IMR-90 (cell line): Measurements from ENCODE around the gene CLUH. TPM values are rescaled to one million over a fixed set of nuclear protein-coding genes. Genes with fewer than 3 reads are reported as not detected.
A peak's percentile ranks its signal among the peaks of the same experiment; 100 is the strongest.

Experiments used
- ATAC-seq: fragments of 200-7000 bp; cut with Tn5 transposase; 2 replicates; pipeline ENCODE4 v1.9.1; 2020; ENCODE audit warnings: low read depth, mild to moderate bottlenecking, moderate library complexity
- BruUV-seq: library from RNA; stranded (reverse); fragments of 400-500 nt; replicated peaks from 2 replicates; lab custom pipeline; 2021; lab: Mats Ljungman, UMichigan
- CTCF ChIA-PET: fragments of 300-600 bp; formaldehyde crosslinking; extraction: SDS; loops from one replicate; lab custom pipeline; 2021; ENCODE audit warnings: antibody characterized with exemption; lab: Yijun Ruan, JAX
- POLR2A ChIA-PET: fragments of 300-600 bp; sonication (Branson Sonifier 250); formaldehyde crosslinking; loops from one replicate; lab custom pipeline; 2022; ENCODE audit warnings: antibody characterized with exemption; ENCODE audit not compliant: unreplicated experiment; lab: Charles Lee
- DNase-seq: peaks from one replicate; pipeline ENCODE4 v3.0.0; 2013
- H2AFZ ChIP-seq: replicated peaks from 2 replicates; pipeline ENCODE3; 2013; ENCODE audit warnings: low read length, mild to moderate bottlenecking; ENCODE audit not compliant: poor library complexity
- H2AK5ac ChIP-seq: 2 replicates; pipeline ENCODE4 v1.6.1; 2013; ENCODE audit warnings: low read depth, low read length, inconsistent platforms
- H2AK9ac ChIP-seq: replicated peaks from 2 replicates; pipeline ENCODE3; 2013; ENCODE audit warnings: mild to moderate bottlenecking, low read depth, low read length, moderate library complexity; ENCODE audit not compliant: poor library complexity
- H2BK120ac ChIP-seq: 2 replicates; pipeline ENCODE4 v1.6.1; 2013; ENCODE audit warnings: low read depth, low read length, inconsistent platforms
- H2BK15ac ChIP-seq: 3 replicates; pipeline ENCODE4 v1.6.1; 2013; ENCODE audit warnings: low read depth, low read length, inconsistent platforms
- H2BK20ac ChIP-seq: 2 replicates; pipeline ENCODE4 v1.6.1; 2013; ENCODE audit warnings: low read depth, mild to moderate bottlenecking, inconsistent platforms, low read length, moderate library complexity
- H2BK5ac ChIP-seq: 2 replicates; pipeline ENCODE4 v1.6.1; 2013; ENCODE audit warnings: mild to moderate bottlenecking, low read depth, low read length, inconsistent platforms; ENCODE audit not compliant: poor library complexity, severe bottlenecking
- H3K14ac ChIP-seq: replicated peaks from 2 replicates; pipeline ENCODE4 v1.6.1; 2013; ENCODE audit warnings: low read depth, low read length, inconsistent platforms
- H3K18ac ChIP-seq: 2 replicates; pipeline ENCODE4 v1.6.1; 2013; ENCODE audit warnings: low read depth, low read length, control low read depth
- H3K23ac ChIP-seq: 2 replicates; pipeline ENCODE4 v1.6.1; 2013; ENCODE audit warnings: low read depth, low read length, inconsistent platforms
- H3K27ac ChIP-seq: 2 replicates; pipeline ENCODE4 v1.5.1; 2013; ENCODE audit warnings: mild to moderate bottlenecking, control low read depth, low read length; ENCODE audit not compliant: insufficient read depth
- H3K27me3 ChIP-seq: 2 replicates; pipeline ENCODE4 v1.6.1; 2013; ENCODE audit warnings: low read length; ENCODE audit not compliant: control insufficient read depth, insufficient read depth
- H3K36me3 ChIP-seq: 2 replicates; pipeline ENCODE4 v1.6.1; 2013; ENCODE audit warnings: low read length, mixed read lengths; ENCODE audit not compliant: control insufficient read depth, insufficient read depth
- H3K4ac ChIP-seq: 2 replicates; pipeline ENCODE4 v1.6.1; 2013; ENCODE audit warnings: low read depth, low read length, inconsistent platforms
- H3K4me1 ChIP-seq: 2 replicates; pipeline ENCODE4 v1.6.1; 2013; ENCODE audit warnings: low read length, mixed read lengths; ENCODE audit not compliant: control insufficient read depth, insufficient read depth
- H3K4me2 ChIP-seq: 2 replicates; pipeline ENCODE4 v1.6.1; 2013; ENCODE audit warnings: low read depth, mild to moderate bottlenecking, control low read depth, low read length, moderate library complexity
- H3K4me3 ChIP-seq: 2 replicates; pipeline ENCODE4 v1.5.1; 2013; ENCODE audit warnings: low read depth, mild to moderate bottlenecking, control low read depth, low read length, moderate library complexity; ENCODE audit not compliant: insufficient read depth
- H3K56ac ChIP-seq: 2 replicates; pipeline ENCODE4 v1.6.1; 2013; ENCODE audit warnings: low read length, inconsistent platforms; ENCODE audit not compliant: insufficient read depth; ENCODE audit errors: extremely low read depth
- H3K79me1 ChIP-seq, 2 experiments: 2 replicates each; pipeline ENCODE4 v1.6.1; 2013; ENCODE audit warnings: low read length in 2 of 2, inconsistent platforms in 1 of 2, low read depth in 1 of 2
- H3K9ac ChIP-seq: 2 replicates; pipeline ENCODE4 v1.6.1; 2013; ENCODE audit warnings: low read depth, low read length, control low read depth
- H3K9me1 ChIP-seq: 2 replicates; pipeline ENCODE4 v1.6.1; 2013; ENCODE audit warnings: low read length, inconsistent platforms; ENCODE audit not compliant: insufficient read depth
- H3K9me3 ChIP-seq: 2 replicates; pipeline ENCODE4 v1.6.1; 2013; ENCODE audit warnings: low read length; ENCODE audit not compliant: control insufficient read depth, insufficient read depth
- H4K20me1 ChIP-seq: 2 replicates; pipeline ENCODE4 v1.6.1; 2013; ENCODE audit warnings: low read length, inconsistent platforms; ENCODE audit not compliant: insufficient read depth
- H4K5ac ChIP-seq: 2 replicates; pipeline ENCODE4 v1.6.1; 2013; ENCODE audit warnings: mild to moderate bottlenecking, low read depth, low read length, control low read depth
- H4K8ac ChIP-seq, 2 experiments: 2 replicates each; pipeline ENCODE4 v1.6.1; 2013; ENCODE audit warnings: low read depth in 2 of 2, low read length in 2 of 2, control low read depth in 1 of 2, inconsistent platforms in 1 of 2
- H4K91ac ChIP-seq: 2 replicates; pipeline ENCODE4 v1.6.1; 2013; ENCODE audit warnings: low read depth, low read length, inconsistent platforms; ENCODE audit not compliant: insufficient read depth
- BHLHE40 ChIP-seq: fragments of 150-350 bp; IDR thresholded peaks from 2 replicates; pipeline ENCODE4 v1.6.1; 2016; ENCODE audit warnings: mild to moderate bottlenecking, low read depth, low read length
- CEBPB ChIP-seq: IDR thresholded peaks from 2 replicates; pipeline ENCODE4 v1.6.1; 2012; ENCODE audit warnings: low read depth, low read length, improper control_type of control experiment
- CHD1 ChIP-seq: IDR thresholded peaks from 2 replicates; pipeline ENCODE4 v1.6.1; 2012; ENCODE audit warnings: low read depth, low read length, improper control_type of control experiment
- CTCF ChIP-seq: conservative IDR thresholded peaks from 2 replicates; pipeline ENCODE4 v1.5.1; 2012; ENCODE audit warnings: mild to moderate bottlenecking, low read depth, low read length, improper control_type of control experiment
- FOS ChIP-seq: fragments of 150-350 bp; IDR thresholded peaks from 2 replicates; pipeline ENCODE4 v1.6.1; 2016; ENCODE audit warnings: low read depth, low read length
- MAFK ChIP-seq: IDR thresholded peaks from 2 replicates; pipeline ENCODE4 v1.6.1; 2012; ENCODE audit warnings: low read depth, low read length, improper control_type of control experiment
- MXI1 ChIP-seq: IDR thresholded peaks from 2 replicates; pipeline ENCODE4 v1.6.1; 2012; ENCODE audit warnings: low read depth, mild to moderate bottlenecking, low read length, moderate library complexity, borderline replicate concordance
- RCOR1 ChIP-seq: IDR thresholded peaks from 2 replicates; pipeline ENCODE4 v1.6.1; 2012; ENCODE audit warnings: mild to moderate bottlenecking, low read length, improper control_type of control experiment; ENCODE audit not compliant: insufficient replicate concordance
- RFX5 ChIP-seq: IDR thresholded peaks from 2 replicates; pipeline ENCODE4 v1.8.0; 2012; ENCODE audit warnings: low read depth, mild to moderate bottlenecking, low read length, moderate library complexity
- USF2 ChIP-seq: fragments of 150-350 bp; IDR thresholded peaks from 2 replicates; pipeline ENCODE4 v1.6.1; 2017; ENCODE audit warnings: mild to moderate bottlenecking, antibody characterized with exemption, low read length, low read depth
- WGBS, 2 experiments: methylation state at CpG; one replicate each; pipeline versions ENCODE4 v1.1.5 to v1.1.7; 2013; ENCODE audit warnings: missing lambda C conversion rate in 2 of 2; ENCODE audit not compliant: insufficient read length in 1 of 2; ENCODE audit errors: extremely low coverage in 2 of 2; 5-methylcytosine and 5-hydroxymethylcytosine counted together
- dilution Hi-C: fragments of 300-500 bp; cut with HindIII; formaldehyde crosslinking; loops from one replicate; pipeline ENCODE4 v1.14.3; 2018; ENCODE audit warnings: low sequenced_read_pairs; ENCODE audit not compliant: unreplicated experiment
- in situ Hi-C: fragments of 300-500 bp; cut with MboI; formaldehyde crosslinking; loops from 3 replicates; pipeline ENCODE4 v1.14.3; 2019; ENCODE audit warnings: low sequenced_read_pairs, inconsistent platforms, mixed read lengths
- intact Hi-C: fragments of 100-400 bp; cut with micrococcal nuclease; formaldehyde crosslinking; loops from 2 replicates; pipeline ENCODE4 v1.10.0; 2022
- polyA plus RNA-seq, 3 experiments: library from polyadenylated mRNA; depleted of rRNA; stranded (reverse); fragments of >200 nt; gene quantifications; 2 replicates each; pipeline ENCODE4 v1.2.3, GENCODE V29; 2012; ENCODE audit warnings: low replicate concordance in 1 of 3
- total RNA-seq: library from RNA; depleted of rRNA; stranded (reverse); fragments of >200 nt; gene quantifications from 2 replicates; pipeline ENCODE4 v1.2.3, GENCODE V29; 2012

CLUH gene
- total and polyA plus RNA-seq, 2 of the 4 experiments (the other 2 are of a cell fraction): 12.9 to 42.0 TPM

GRCh38 chr17:2710803-2711607 is 559 bp downstream of the CLUH start:
- Histone ChIP-seq H4K8ac (peak overlapping the region in 1 of 2 experiments; percentile 60; a peak in 1 of 4 replicates), H3K4ac (peak overlapping the region; percentile 68), H3K4me3 (peak overlapping the region; percentile 66), H3K56ac (peak overlapping the region; percentile 46; the same call in 1 of the 2 replicates), H3K27me3 (no peaks in the 10 kb centered on the region), H2AK9ac (peak overlapping the region; percentile 96), H3K18ac (no peak overlapping the region), H3K79me1 (peaks cover 3 to 59% of the 10 kb centered on the region in 2 experiments; a peak in 3 of 4 replicates), H2BK5ac (no peak overlapping the region), H3K27ac (peak overlapping the region; percentile 47; the same call in 1 of the 2 replicates), H2BK15ac (no peak overlapping the region), H3K9me1 (peaks cover 18% of the 10 kb centered on the region), H2BK20ac (no peak overlapping the region), H3K4me2 (peak overlapping the region; percentile 84), H3K4me1 (peaks cover 18% of the 10 kb centered on the region), H4K5ac (no peak overlapping the region), H3K36me3 (no peaks in the 10 kb centered on the region), H2AFZ (peak overlapping the region; percentile 100), H3K9ac (peak overlapping the region; percentile 25), H3K9me3 (no peaks in the 10 kb centered on the region), H3K14ac (0 out of 2 replicates have a peak overlapping the region, but pooled peaks have one; percentile 9), H3K23ac (peak overlapping the region; percentile 83), H4K91ac (no peak overlapping the region), H2BK120ac (no peak overlapping the region), H2AK5ac (peak overlapping the region; percentile 80), H4K20me1 (peaks cover 49% of the 10 kb centered on the region)
- 1% methylated on average over 49 of the region's 82 CpGs; no CpG with 5 or more reads in 1 of the 2 experiments for WGBS, 2 experiments
- POLR2A ChIA-PET: no interaction called here
- in situ Hi-C loops (no loop called here), intact Hi-C loops (no loop called here), dilution Hi-C loops (no loop called here)
- ATAC-seq (peak; percentile 10), DNase-seq (no peak)
- peak; percentile 80 for TF ChIP-seq BHLHE40
- no peak for TF ChIP-seq FOS
- no peak for TF ChIP-seq CEBPB
- TF ChIP-seq RFX5: no peak
- peak; percentile 86 for TF ChIP-seq MXI1
- TF ChIP-seq RCOR1: no peak
- TF ChIP-seq MAFK: no peak
- no peak for TF ChIP-seq CTCF
- 0 out of 2 replicates have a peak, but pooled peaks have one; percentile 11 for TF ChIP-seq USF2
- no peak for TF ChIP-seq CHD1
- BruUV-seq: no TSS peak
- CTCF ChIA-PET: no interaction called here
